ENCODE measurements around the gene SCYGR1.
"Not testable (repeated sequence)": the region's sequence is repeated elsewhere in the genome, so short reads cannot be mapped to it uniquely, and the experiment has no call there.

Gene SCYGR1

DNA sequence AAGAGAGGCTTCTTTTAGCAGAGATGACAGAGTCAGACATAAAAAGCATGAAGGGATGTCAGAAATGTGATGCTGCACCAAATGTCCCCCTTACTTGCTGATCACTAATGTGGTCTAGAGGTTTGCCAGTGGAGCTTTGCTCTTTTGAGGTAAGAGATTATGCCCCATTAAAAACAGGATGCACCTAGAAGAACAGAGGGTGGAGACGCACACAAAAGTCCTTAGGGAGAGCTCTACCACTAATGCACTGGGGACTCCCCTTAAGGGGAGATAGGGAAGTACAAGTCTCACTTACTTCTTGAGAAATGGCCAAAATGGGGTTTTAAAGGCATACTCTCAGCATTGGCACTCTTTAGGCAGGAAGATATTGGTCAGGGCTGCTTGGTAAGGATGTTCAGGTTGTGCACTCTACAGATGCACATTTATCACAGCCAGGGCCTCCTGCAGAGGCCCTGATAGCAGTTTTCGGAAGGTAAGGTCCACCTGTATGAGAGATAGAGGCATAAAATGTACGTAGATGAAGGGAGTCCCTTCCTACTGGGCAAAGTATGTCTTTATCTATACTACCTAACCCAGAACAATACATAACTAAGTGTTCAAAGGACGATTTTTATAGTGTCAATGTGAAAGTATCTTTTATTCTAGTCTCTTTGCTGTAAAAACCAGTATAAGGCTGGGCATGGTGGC is 17.0 kb upstream of the SCYGR1 start:
- DNase-seq: no peak

DNA sequence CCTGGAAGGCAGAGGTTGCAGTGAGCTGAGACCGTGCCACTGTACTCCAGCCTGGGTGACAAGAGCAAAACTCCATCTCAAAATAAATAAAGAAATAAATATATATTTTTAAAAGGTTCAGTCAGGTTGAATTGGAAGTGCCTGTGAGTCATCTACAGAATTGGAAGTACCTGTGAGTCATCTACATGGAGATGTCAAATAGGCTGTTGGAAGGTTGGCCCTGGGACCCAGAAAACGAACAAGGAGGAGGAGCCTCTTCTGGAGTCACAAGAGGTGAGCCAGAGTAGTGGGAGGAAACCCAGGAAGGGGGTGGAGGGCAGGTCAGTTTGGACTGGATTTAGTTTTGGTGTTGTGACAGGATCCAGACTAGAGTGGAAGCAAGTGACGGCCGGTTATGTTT is 15.2 kb upstream of the SCYGR1 start:
- no peak for DNase-seq

DNA sequence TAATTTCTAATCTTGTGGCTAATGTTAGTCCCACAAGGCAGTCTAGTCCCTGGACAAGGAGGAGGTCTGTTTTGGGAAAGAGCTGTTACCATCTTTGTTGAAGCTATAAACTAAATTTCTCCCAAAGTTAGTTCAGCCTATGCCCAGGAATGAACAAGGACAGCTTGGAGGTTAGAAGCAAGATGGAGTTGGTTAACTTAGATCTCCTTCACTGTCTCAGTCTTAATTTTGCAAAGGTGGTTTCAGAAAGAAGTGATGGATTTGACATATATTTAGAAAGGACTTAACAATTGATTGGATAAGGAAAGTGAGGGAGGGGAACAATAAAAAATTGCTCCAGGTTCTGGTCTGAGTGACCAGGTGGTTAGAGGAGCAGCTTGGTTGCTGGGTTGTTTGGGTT is 14.6 kb upstream of the SCYGR1 start:
- DNase-seq: no peak

DNA sequence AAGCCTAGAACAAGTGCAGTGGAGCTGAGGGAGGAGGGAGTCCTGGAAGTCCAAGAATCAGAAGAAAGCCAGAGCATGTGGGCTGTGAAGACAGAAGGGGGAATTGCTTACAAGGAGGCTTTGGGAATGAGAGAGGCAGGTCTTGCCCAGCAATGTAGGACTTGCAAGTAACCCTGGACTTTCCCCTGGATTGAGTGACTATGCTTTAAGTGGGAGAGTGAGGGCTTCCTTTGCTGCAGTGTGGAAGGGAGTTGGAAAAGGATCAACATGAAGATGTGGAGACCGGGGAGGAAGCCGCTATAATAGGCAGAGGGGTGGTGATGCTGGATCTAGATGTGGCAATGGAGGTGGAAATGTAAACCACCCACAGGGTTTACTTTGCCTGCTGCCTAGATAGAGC is 13.8 kb upstream of the SCYGR1 start:
- DNase-seq: no peak

DNA sequence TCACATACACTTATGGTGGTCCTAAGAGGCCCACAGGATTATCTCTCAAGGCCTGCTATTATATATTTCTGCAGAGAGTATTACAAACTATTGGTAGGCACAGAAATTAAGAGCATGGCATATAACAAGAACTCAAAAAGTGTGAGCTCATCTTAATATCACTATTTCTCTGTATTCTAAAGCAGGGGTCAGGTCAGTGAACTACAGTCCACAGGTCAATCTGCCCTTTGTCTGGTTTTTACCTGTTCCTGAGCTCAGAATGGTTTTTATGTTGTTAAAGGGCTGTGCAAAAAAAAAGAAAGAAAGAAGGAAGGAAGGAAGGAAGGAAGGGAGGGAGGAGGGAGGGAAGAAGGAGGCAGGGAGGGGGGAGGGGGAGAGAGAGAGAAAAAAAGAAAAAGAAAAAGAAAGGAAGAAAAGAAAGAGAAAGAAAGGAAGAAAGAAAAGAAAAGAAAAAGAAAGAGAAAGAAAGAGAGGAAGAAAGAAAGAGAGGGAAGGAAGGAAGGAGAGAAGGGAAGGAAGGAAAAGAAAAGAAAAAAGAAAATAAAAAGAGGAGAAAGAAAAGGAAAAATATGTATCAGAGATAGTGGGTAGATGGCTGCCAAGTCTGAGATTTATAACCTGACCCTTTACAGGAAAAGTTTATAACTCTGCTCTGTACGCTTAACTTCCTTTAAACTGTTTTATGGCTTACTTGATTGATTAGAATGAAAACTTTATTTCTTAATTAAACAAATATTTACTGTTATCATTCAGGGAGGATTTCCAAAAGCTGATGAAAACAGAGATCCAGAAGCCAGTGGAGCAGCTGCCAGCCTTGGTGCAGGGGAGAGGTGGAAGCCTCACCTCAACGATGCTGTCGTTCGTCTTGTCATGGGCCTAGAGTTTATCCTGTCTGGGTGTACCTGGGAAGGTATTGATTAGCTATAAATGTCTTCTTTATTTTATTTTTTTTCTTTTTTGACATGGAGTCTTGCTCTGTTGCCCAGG is 11.2 kb upstream of the SCYGR1 start:
- DNase-seq: no peak

DNA sequence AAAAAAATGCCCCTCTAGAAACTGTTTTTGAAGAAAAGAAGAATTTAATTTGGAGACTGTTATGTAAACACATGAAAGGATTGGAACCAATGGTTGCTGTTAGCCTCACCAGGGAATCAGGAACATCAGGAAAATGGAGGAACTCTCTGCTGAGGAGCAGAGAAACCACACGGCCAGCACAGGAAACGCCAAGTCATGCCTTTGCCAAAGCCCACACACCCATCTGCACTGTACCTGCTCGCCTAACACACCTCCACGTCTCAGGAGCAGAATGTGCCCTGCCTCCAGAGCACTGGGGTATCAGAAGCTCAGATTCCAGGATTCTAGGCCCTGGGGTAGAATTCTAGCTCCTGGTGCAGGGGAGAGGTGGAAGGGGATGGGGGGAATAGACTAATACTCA is 9.8 kb upstream of the SCYGR1 start:
- DNase-seq: no peak

DNA sequence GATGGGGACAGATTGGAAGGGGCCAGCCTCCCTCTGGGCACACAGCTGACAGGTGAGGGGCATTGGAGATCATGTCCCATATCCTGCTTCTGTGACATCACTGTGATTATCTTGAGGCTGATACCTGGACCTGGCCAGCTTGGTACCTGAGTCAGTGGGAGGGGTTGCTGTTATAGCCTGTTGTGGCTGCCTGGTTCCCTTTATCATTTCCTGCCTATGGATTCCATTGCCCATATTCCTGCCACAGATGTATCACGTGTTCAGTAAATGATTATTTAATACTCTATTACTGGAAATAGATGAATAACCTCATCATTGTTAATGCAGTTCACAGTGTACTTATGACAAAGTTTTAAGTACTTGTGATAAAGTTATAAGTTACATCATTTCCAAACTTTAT is 7.8 kb upstream of the SCYGR1 start:
- DNase-seq: no peak

DNA sequence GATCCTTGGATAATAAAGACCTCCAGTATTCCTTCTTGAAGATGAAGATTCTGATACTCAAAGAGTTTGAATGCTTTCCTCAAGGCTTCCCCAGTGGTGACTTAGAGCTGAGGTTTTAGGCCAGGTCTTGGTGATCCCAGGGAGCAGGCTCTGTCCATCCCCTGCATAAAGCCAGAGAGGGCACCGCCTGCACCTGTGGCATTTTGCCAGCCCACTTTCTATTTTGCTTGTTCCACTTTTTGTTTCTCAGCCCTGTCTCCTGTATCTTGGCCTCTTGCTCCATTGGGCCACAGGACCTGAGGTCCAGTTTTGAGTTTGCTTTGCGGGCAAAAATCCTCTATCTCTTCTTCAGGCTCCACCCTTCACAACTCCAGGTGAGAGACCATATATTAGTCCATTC is 6.7 kb upstream of the SCYGR1 start:
- peak in 1 of 58 donors; percentile 25 for DNase-seq

DNA sequence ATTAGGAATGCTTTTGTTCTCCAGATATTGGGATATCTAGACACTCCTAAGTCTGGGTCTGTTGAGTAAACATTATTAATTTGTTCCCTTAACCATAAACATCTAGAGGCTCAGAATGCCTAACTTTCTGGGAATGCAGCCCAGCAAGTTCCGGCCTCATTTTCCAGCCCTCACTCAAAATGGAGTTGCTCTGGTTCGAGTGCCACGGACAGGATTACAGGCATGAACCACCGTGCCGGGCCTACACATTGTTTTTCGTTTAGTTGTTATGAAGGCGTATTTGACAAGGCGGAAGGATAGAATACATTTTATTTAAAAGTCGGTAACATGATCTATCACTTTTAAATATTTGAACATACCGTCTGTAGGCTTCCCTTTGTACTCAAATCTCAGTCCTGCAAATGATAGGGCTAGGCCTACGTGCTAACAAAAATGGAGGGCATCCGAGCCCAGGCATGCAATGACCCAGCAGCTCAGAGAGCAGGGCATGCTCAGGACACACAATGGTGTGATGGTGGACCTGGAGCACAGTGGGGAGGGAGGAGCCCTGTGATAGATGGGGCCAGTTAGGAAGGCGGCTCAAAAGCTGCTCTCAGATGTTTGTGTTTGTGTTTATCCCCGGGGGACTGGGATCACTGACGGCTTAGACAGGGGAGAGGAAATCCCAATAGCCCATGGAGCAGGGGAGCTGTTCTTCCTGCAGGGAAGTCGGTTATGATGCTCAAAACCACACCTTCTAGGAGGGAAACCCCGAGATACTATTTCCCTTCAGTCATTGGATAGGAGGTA is 2.9 kb upstream of the SCYGR1 start:
- no peak for DNase-seq

DNA sequence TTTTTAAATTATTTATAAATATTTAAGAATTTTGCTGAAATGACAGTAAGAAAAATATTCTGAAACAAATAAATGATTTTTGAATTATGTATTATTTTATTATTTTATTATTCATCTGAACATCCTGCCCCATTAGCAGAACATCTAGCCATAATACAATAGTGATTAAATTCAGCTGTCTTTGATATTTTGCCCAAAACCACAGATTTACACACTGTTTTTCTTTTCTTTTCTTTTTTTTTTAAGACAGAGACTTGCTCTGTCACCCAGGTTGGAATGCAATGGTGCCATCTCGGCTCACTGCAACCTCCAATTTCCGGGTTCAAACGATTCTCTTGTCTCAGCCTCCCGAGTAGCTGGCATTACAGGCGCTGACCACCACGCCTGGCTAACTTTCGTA is 1.9 kb upstream of the SCYGR1 start:
- no peak for DNase-seq

DNA sequence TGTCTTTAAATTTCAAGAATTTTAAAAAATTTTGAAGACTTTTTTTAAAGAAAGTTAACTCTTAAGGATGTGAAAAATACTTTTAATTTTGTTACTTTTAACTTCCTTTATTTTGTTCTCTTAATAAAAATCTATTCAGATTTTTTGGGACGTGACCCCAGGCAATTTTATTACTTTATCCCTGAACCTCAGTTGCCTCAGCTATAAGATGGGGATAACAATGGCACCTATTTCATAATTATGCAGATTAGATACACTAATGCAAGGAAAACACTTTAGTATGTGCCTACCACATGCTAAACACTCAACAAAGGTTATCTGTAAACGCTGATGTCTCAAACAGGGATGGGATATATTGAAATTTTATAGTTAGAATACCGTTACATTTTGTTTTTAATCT is 1.5 kb upstream of the SCYGR1 start:
- DNase-seq: no peak

DNA sequence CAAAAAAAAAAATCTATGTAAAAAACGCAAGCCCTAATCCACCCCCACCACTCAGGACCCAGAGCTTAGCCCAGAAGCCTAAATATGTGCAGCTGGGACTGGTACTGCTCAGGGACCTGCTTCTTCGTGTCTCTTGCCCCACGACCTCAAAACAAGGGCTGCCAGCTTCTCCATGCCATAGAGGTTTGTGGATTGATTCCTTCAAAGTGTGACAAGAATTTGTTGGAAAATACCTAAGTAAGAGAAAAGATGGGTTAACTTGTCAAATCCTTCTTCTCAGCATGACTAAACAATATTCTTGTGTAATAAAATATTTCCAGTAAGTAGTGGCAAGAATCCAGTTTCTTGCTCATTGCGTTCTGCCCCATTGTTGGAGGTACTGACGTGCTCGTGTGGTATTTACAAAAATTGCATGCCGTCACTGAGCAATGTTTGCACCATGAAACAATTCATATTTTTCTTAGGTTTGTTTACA is 825 bp upstream of the SCYGR1 start:
- no peak for DNase-seq

DNA sequence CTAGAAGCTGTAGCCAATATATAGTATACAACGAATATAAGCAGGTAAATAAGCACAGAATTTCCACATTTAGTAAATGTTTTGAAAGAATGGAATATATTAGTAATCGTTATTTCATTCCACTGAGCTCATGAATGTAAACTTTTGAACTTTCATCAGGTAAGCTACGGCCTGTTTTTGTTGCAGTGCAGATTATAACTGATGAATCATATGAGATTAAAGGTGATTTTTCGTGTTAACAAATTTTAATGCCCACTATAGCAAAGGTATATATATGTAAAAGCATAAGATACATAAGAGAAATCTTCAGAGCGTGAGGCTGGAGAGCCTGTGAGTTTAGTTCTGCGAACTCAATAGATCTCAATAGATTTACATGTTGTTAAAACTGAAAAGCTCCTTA is 1.1 kb downstream of the SCYGR1 start:
- no peak for DNase-seq

DNA sequence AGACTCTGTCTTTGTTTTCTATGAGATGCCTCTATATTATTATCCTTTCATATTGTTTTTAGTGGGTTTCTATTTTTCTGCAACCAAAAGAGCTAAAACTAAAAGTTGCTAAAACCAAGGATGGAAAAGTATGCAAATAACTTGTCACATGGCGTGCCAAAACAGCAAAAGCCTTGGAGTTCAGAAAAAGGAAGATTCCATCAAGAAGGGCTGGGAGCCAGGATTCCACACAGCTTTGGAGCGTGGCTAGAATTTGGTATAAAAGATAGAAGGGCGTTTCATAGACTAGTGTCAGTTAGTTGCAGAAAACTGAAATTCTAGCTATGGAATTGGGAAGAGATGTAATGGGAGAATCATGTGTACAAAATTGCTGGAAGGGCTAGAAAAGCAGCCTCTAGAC is 4.1 kb downstream of the SCYGR1 start:
- DNase-seq: peak in 3 of 58 donors; percentile 14 to 36 (median 14)

DNA sequence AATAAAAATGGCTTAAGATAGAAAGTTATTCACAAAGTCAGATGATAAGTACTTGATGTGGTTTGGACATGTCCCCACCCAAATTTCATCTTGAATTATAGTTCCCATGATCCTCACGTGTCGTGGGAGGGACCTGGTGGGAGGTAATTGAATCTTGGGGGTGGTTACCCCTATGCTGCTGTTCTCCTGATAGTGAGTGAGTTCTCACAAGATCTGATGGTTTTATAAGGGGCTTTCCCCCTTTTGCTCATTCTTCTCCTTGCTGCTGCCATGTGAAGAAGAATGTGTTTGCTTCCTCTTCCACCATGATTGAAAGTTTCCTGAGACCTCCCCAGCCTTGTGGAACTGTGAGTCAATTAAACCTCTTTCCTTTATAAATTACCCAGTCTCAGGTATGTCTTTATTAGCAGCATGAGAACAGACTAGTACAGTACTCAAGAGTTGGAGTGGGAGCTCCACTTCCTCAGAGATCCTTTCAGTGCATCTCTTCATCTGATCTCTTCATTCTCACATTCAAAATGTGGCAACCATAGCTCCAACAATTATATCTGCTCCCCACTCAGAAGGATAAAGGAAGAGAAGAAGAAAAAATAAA is 5.4 kb downstream of the SCYGR1 start:
- DNase-seq: not testable (repeated sequence)

DNA sequence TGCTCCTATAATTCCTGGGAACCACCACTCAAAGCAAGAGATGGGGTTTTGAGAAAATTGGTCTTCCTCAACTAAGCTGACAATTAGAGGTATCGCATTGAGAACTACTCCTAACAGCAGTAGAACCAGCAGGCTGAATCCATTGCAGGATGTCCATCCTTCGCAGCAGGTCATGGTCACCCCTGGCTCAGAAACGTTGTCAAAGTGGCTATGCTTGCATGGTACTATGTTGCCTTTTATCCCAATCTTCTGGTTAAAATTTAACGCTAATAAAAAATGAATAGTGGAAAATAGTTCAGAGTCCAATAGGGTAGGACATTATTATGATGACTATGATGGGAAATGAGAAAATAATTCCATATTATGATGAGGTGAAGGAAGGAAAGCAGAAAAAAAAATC is 8.7 kb downstream of the SCYGR1 start, which contains the start of gene TM4SF20:
TSS of gene TM4SF20 (minus strand) at position 212 of the 400 bp plus-strand sequence. CDS start at position 174, 38 bp downstream.
- DNase-seq: no peak

DNA sequence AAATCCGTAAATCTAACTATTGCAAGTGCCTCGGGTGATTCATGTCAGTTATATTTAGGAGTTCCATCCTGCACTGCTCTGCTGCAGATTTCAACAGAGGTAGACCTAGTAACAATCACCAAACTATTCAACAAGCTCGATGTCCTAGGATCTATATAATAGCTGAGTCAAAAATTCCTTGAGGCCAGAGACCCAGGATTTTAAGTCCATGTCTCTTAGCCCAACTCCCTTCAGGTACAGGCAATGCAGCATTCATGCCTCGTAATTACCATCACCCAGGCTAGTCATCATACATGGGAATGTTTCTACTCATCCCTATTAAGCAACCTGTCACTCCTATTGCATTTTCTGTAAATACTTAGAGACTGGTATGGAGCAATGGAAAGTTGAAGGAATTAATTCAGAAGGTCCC is 9.4 kb downstream of the SCYGR1 start:
- DNase-seq: no peak

DNA sequence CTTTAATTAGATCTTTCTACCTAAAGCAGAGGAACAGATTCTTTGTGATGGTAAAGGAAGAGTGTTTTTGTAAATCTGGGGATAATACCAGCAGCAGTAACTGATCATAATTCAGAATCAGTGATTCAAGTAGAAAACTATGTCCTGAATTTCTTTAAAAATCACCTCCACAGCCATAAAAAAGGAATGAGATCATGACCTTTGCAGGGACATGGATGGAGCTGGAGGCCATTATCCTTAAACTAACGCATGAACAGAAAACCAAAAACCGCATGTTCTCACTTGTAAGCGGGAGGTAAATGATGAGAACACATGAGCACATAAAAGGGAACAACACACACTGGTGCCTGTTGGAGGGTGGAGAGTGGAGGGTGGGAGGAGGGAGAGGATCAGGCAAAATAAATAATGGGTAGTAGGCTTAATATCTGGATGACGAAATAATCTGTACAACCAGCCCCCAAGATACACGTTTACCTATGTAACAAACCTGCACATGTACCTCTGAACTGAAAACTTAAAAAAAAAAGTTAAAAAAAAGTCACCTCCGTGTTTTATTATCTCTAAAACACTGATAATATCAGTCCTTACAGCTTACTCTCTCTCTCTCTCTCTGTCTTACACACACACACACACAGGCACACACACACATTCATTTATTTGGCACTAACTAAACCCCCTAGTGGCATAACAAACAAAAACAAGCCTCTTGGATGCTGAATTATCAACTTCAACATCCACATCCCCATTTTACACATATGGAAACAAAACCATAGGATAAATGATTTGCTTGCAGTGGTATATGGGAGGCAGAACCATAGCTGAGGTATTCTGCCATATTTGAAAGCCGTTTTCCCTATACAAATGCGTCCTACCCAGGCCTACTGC is 10.0 kb downstream of the SCYGR1 start:
- no peak for DNase-seq

DNA sequence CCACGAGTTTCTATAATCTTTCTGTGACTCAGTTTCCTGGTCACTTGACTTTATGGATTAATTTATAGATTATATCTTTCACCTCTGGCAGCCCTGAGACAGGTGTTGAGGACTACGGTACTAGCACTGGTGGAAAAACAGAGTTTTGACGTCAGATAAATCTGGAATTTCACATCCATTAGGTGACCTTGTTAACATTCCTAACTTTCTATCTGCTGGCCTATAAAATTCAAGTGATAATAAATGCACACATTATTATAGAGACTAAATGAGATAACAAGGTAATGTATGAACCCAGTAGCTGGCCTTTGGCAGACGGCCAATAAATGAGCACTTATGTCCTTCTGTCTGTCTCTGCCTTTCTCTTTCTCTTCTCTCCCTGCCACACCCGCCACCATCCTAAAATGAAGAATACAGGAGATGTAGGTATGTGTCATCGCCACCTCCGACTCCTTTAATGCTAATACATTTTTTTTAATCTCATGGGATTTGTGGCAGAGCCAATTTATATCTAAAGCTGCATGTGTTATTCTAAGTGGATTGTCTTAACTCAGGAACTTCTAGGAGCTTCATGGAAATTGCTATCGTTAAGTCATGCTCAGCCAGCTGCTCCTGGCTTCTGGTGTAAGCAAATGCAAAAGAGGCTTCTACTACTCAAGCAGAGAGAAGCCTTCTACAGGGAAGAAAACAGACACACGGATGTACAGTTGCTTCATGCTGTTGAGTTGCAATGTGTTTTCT is 10.9 kb downstream of the SCYGR1 start:
- peak in 9 of 58 donors; percentile 7 to 54 (median 16) for DNase-seq
